H1 (cell line): Measurements from ENCODE around the gene PAX5. TPM values are rescaled to one million over a fixed set of nuclear protein-coding genes. Genes with fewer than 3 reads are reported as not detected.

Source experiments
- ASH2L ChIP-seq: fragments of 200-600, 300-600 bp; sonication (generic); IDR thresholded peaks from one replicate; pipeline ENCODE4 v1.7.1; 2017; ENCODE audit warnings: low read length
- SIN3A ChIP-seq, 2 experiments: IDR thresholded peaks in 1 of 2; conservative IDR thresholded peaks in 1 of 2; 2 replicates each; pipeline ENCODE4 v1.6.1; 2011 to 2012; ENCODE audit warnings: low read length in 2 of 2, improper control_type of control experiment in 1 of 2, low read depth in 1 of 2, mild to moderate bottlenecking in 1 of 2
- SRF ChIP-seq: IDR thresholded peaks from 2 replicates; pipeline ENCODE4 v1.6.1; 2011; ENCODE audit warnings: mild to moderate bottlenecking, low read depth, low read length, moderate library complexity
- polyA plus RNA-seq, 7 experiments: library from polyadenylated mRNA; depleted of rRNA in 3 of 7; stranded (reverse) in 5 of 7; unstranded in 2 of 7; fragments of >200 nt in 5 of 7; fragments of 200-250 nt in 2 of 7; gene quantifications; 1 replicate in 5 of 7; 2 replicates in 1 of 7; 4 replicates in 1 of 7; pipeline versions ENCODE4 v1.2.1 to v1.2.3, GENCODE V29; 2011 to 2013; ENCODE audit warnings: missing spikeins in 2 of 7, mixed read lengths in 2 of 7
- total RNA-seq: library from RNA; stranded (reverse); fragmentation: NEBNext Ultra II Directional; extraction: Animal tissue kit (Norgen Biotek cat#: 25700); gene quantifications from 2 replicates; pipeline ENCODE4 v1.2.1, GENCODE V29; 2021

Gene PAX5
- total and polyA plus RNA-seq, 2 of the 8 experiments (the other 6 are each of a cell fraction or from before 2014, with no cell fraction given): 0.29 to 0.43 TPM

DNA sequence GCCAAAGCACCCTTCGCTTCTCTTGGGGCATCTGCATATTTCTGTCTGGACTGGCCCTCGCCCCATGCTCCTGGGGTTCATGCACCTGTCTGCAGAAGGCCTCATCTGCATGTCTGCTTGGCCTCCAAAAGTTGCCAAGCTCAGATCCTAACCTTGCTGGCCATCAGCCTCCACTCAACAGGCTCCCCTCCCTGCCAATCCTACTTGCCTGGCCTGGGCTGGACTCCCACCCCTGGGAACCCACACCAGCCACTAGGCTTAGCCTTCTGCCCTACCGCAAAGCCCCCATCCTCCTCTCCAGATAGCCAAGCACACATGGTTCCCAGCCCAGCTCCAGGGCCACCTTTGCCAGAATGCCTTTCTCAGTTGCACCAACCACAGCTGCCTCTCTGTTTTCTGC lies 159.8 kb downstream of the PAX5 start (continued):
- TF ChIP-seq SIN3A (conservative IDR thresholded peaks at IDR 0.05 in 1 of 2, IDR thresholded peaks at IDR 0.05 in 1 of 2; ENCODE audit: low read depth in 1 of 2, low read length in 2 of 2) (no peak), ASH2L (no peak), SRF (no peak)
